ENCODE measurements around the gene PPP1R1C. TPM values are rescaled to one million over a fixed set of nuclear protein-coding genes. Genes with fewer than 3 reads are reported as not detected.

PPP1R1C gene
- total RNA-seq, 4 donors from 2014 or later: not detected

DNA sequence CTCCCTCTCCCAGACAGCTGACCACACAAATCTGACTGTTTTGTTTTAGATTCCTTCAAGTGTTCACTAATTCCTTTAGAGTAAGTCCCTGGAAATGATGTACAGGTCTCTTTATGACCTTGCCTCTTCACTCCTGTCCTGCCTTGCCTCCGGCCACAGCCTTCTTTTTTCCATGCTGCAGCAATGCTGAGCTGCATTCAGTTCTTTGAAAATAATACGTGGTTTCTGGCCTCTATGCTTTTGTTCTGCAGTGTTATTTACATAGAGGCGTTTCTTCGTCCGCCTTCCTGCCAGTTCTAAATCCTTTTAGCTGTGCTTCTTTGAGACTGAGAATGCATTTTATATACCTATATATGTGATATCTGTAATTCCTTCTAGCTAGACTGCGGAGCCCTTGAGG, 87.2 kb downstream of the PPP1R1C start:
- Histone ChIP-seq H3K9me3 (no peaks in the 10 kb centered on the region), H3K27me3 (no peaks in the 10 kb centered on the region), H3K27ac (no peak overlapping the region), H3K4me3 (no peak overlapping the region), H3K36me3 (no peaks in the 10 kb centered on the region), H3K4me1 (peaks cover 4% of the 10 kb centered on the region in 2 donors)
- no peak for TF ChIP-seq POLR2A (IDR thresholded peaks at IDR 0.05)
- TF ChIP-seq, protein P1, sequence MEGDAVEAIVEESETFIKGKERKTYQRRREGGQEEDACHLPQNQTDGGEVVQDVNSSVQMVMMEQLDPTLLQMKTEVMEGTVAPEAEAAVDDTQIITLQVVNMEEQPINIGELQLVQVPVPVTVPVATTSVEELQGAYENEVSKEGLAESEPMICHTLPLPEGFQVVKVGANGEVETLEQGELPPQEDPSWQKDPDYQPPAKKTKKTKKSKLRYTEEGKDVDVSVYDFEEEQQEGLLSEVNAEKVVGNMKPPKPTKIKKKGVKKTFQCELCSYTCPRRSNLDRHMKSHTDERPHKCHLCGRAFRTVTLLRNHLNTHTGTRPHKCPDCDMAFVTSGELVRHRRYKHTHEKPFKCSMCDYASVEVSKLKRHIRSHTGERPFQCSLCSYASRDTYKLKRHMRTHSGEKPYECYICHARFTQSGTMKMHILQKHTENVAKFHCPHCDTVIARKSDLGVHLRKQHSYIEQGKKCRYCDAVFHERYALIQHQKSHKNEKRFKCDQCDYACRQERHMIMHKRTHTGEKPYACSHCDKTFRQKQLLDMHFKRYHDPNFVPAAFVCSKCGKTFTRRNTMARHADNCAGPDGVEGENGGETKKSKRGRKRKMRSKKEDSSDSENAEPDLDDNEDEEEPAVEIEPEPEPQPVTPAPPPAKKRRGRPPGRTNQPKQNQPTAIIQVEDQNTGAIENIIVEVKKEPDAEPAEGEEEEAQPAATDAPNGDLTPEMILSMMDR (IDR thresholded peaks at IDR 0.05 in 4 of 5, conservative IDR thresholded peaks at IDR 0.05 in 1 of 5): no peak
- no peak for DNase-seq
- intact Hi-C loops (cut with DNase I; ENCODE audit: low total_unique reads) (no loop called here), in situ Hi-C loops (cut with MboI; ENCODE audit: low sequenced_read_pairs in 4 of 4) (loop anchor here (10.0 kb wide), 2 partner anchors 318 to 328 kb away; no protein-coding TSS in a partner anchor)
- ATAC-seq: no peak

DNA sequence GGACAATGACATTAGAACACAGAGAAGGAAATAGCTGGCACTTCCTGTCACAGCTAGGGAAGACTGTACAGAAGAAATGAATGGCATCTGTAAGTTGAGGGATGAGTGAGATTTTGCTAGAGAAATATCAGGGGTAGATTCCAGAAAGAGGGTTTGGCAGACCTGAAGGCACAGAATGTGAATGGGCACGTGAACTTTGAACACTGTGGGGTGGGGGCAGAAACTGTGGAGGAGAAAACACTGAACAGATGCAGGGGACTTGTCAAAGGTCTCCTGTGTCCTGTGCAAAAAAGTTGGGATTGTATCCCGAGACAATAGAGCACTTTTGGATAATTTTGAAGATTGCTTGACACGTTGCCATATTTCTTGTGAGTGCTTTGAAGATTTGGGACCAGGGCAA, 88.0 kb downstream of the PPP1R1C start:
- no peaks in the 10 kb centered on the region for H3K36me3 ChIP-seq
- TF ChIP-seq POLR2A (IDR thresholded peaks at IDR 0.05): no peak
- TF ChIP-seq, protein P1 (IDR thresholded peaks at IDR 0.05 in 4 of 5, conservative IDR thresholded peaks at IDR 0.05 in 1 of 5): no peak
- H3K27me3 ChIP-seq: no peaks in the 10 kb centered on the region
- in situ Hi-C loops (cut with MboI; ENCODE audit: low sequenced_read_pairs in 4 of 4) (loop anchor here (10.0 kb wide), 2 partner anchors 319 to 329 kb away; no protein-coding TSS in a partner anchor), intact Hi-C loops (cut with DNase I; ENCODE audit: low total_unique reads) (no loop called here)
- H3K9me3 ChIP-seq: no peaks in the 10 kb centered on the region
- peaks cover 4% of the 10 kb centered on the region in 2 donors for H3K4me1 ChIP-seq
- H3K4me3 ChIP-seq: no peak overlapping the region
- no peak for DNase-seq
- no peak overlapping the region for H3K27ac ChIP-seq
- no peak for ATAC-seq

DNA sequence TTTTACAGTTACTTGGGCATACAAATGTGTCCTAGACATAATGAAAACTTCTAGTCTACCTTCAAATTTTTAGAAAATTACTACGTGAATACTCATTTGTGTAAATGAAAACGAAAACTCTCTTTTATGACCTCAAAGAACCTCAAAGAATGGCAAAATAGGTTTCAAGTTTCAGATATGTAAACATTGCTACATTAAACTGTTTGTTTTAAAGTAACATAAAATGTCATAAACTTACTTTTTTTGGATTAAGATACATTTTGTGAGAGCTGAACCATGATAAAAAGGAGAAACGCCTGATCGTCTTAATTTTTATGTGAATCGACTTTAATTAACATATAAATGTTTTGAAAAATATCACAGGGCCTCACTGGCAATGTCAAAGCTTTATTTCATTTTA, 91.4 kb downstream of the PPP1R1C start:
- H3K27me3 ChIP-seq: no peaks in the 10 kb centered on the region
- intact Hi-C loops (cut with DNase I; ENCODE audit: low total_unique reads) (loop anchor here (5.0 kb wide), 2 partner anchors 105 to 125 kb away; no protein-coding TSS in a partner anchor), in situ Hi-C loops (cut with MboI; ENCODE audit: low sequenced_read_pairs in 4 of 4) (loop anchor here (10.0 kb wide), 2 partner anchors 322 to 332 kb away; no protein-coding TSS in a partner anchor)
- ATAC-seq: no peak
- TF ChIP-seq POLR2A (IDR thresholded peaks at IDR 0.05): no peak
- TF ChIP-seq, protein P1 (IDR thresholded peaks at IDR 0.05 in 4 of 5, conservative IDR thresholded peaks at IDR 0.05 in 1 of 5): no peak
- no peak for DNase-seq
- H3K36me3 ChIP-seq: no peaks in the 10 kb centered on the region
- H3K4me3 ChIP-seq: no peak overlapping the region
- no peak overlapping the region for H3K27ac ChIP-seq
- H3K4me1 ChIP-seq: peaks cover 0 to 4% of the 10 kb centered on the region in 2 donors
- H3K9me3 ChIP-seq: no peaks in the 10 kb centered on the region

DNA sequence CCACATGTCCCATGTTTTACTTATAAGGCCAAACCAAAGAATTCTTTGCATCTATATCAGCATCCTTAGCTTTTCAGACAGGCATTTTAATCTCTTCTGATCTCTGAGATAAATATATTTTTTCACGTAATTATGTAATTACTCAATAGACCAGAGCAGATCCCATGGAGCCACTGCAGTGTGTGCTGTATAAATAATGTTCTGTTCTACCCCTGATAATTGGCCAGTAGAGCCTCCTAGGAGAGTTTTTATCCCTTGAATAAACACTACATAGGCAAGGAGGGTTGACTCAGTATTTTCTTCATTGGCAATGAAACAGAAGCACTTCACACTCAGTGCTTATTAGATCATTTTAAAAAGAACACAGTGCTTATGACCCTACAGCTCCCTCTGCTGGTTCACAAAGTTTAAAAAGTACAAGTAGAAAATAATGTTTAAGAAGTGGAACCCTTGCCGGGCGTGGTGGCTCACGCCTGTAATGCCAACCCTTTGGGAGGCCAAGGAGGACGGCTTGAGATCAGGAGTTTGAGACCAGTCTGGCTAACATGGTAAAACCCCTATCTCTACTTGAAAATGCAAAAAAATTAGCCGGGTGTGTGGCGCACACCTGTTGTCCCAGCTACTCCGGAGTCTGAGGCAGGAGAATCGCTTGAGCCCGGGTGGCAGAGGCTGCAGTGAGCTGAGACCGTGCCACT, 91.9 kb downstream of the PPP1R1C start:
- in situ Hi-C loops (cut with MboI; ENCODE audit: low sequenced_read_pairs in 4 of 4): loop anchor here (10.0 kb wide), 2 partner anchors 323 to 333 kb away; no protein-coding TSS in a partner anchor
- ATAC-seq (peak; percentile 61 to 69), DNase-seq (peak in 1 of 2 donors; percentile 4)
- H3K36me3 ChIP-seq: no peaks in the 10 kb centered on the region
- H3K9me3 ChIP-seq: no peaks in the 10 kb centered on the region
- H3K4me1 ChIP-seq: peaks cover 0 to 4% of the 10 kb centered on the region in 2 donors
- no peaks in the 10 kb centered on the region for H3K27me3 ChIP-seq
- H3K4me3 ChIP-seq: no peak overlapping the region
- intact Hi-C loops (cut with DNase I; ENCODE audit: low total_unique reads): loop anchor here (2.0 to 5.0 kb wide), 3 partner anchors 105 to 335 kb away; no protein-coding TSS in a partner anchor
- H3K27ac ChIP-seq: no peak overlapping the region
- TF ChIP-seq, protein P1 (IDR thresholded peaks at IDR 0.05 in 4 of 5, conservative IDR thresholded peaks at IDR 0.05 in 1 of 5): peak; percentile 21 to 63 (median 58)
- no peak for TF ChIP-seq POLR2A (IDR thresholded peaks at IDR 0.05)
